OCI-LY3 (cell line): ENCODE results near the gene NAXE.

Experiments used
- EZH2phosphoT487 ChIP-seq: fragments of 200-600 bp; shearing (Covaris generic); IDR thresholded peaks from 2 replicates; pipeline ENCODE4 v1.6.1; 2018; ENCODE audit warnings: antibody characterized with exemption, mixed run types, low read depth
- TF ChIP-seq, protein P1 (sequence below): fragments of 200-600, 300-600 bp; sonication (generic); IDR thresholded peaks from 2 replicates; pipeline ENCODE4 v1.5.1; 2014; ENCODE audit warnings: antibody characterized with exemption, low read length, low read depth

GRCh38 chr1:156581661-156582387 is 9.8 kb upstream of the NAXE start:
- no peak for TF ChIP-seq EZH2phosphoT487
- TF ChIP-seq, protein P1, sequence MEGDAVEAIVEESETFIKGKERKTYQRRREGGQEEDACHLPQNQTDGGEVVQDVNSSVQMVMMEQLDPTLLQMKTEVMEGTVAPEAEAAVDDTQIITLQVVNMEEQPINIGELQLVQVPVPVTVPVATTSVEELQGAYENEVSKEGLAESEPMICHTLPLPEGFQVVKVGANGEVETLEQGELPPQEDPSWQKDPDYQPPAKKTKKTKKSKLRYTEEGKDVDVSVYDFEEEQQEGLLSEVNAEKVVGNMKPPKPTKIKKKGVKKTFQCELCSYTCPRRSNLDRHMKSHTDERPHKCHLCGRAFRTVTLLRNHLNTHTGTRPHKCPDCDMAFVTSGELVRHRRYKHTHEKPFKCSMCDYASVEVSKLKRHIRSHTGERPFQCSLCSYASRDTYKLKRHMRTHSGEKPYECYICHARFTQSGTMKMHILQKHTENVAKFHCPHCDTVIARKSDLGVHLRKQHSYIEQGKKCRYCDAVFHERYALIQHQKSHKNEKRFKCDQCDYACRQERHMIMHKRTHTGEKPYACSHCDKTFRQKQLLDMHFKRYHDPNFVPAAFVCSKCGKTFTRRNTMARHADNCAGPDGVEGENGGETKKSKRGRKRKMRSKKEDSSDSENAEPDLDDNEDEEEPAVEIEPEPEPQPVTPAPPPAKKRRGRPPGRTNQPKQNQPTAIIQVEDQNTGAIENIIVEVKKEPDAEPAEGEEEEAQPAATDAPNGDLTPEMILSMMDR, result no peak
